GM21786 (cell line): ENCODE measurements around the gene CCP110.

Experiments
- ATAC-seq: cut with Tn5 transposase; IDR thresholded peaks from one replicate; pipeline ENCODE4 v1.9.1; 2021; ENCODE audit not compliant: unreplicated experiment

Gene CCP110

DNA sequence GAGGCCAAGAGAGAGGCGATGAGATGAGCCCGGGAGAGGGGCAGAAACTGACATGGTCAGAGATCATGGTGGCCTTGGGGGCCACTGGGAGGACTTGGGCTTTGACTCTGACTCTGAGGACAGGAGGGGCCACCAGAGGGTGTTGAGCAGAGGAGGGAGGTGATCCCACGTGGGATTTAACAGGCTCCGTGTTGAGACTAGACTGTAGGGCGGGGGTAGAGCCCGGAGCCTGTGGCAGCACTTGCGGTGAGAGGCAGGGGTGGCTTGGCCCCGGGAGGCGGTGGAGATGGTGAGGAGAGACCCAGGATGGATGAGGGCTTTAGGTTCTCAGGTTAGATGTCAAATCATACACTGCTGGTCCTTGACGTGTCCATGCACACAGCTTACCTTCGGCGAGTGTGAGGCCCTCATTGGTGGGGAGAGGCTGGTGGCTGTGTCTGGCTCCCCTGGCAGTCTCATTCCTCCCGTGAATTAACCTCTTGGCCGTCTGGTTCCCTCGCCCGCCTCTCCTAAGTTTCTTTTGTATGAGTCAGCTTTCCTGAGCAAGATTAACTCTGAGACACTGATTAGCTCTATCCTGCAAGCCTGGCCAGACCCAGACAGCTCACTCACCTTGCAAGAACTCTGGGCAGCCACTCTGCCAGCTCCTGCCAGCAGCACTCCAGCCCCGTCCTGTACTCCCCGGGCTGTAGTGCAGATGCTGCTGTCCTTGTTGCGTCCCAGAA, 71.5 kb downstream of the CCP110 start:
- ATAC-seq = no peak

DNA sequence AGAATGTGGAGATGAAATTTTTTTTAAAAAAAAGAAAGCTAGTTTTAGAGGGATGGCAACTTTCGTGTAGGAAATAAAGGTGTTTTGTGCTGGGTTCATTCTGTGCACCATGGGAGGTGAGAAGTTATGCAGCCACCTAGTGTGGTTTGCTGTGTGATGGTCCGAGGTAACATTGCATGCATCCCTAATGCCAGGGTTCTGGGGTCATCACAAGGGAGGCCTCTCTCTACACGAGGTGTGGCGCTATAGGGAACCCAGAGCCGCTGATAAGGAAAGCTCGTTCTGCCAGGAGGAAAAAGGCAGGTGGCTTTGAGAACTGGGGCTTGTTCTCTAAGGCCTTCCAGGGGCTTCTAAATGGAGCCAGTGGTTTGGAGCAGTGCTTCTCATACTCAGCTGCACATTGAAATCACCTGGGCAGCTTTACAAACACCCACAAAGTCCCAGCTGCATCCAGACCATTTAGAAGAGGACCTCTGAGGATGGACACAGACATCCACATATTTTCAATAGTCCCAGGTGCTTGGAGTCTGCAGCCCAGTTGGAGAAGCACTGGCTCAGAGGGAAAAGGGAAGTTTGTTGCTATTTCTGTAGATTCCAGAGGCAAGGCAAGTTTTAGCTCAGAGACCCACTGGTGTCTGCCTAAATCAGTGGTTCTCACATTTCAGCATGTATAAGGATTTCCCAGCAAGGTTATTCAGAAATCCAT, 75.2 kb downstream of the CCP110 start:
- no peak for ATAC-seq

DNA sequence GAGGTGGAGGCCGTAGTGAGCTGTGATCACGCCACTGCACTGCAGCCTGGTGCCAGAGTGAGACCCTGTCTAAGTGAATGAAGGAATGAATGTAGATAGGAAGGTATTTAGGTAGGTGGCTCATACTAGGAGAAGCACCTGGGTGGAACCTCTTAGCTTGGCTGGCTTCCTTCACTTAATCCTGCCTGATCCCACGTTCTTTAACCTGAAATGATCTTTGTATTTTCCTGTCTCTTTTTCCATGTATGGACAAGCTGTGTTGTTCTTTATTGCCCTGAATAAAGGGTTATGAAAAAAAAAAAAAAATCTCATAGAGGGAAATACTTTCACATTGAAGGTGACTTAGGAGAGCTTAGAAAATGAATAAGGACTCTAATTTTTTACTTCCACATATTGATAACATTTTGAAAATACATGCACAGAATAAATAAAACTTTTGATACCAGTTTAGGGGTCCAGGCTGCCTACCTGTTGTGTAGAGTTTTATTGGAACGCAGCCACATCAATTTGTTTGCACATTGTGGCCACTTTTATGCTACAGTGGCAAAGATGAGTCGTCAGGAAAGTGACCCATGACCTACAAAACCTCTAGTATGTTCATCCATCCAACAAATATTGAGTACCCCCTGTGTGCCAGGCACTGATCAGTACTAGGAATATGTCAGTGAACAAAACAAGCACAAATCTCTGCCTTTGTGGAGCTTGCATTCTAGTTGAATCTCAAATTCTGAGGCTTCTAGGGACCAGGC, 76.4 kb downstream of the CCP110 start:
- ATAC-seq = no peak

DNA sequence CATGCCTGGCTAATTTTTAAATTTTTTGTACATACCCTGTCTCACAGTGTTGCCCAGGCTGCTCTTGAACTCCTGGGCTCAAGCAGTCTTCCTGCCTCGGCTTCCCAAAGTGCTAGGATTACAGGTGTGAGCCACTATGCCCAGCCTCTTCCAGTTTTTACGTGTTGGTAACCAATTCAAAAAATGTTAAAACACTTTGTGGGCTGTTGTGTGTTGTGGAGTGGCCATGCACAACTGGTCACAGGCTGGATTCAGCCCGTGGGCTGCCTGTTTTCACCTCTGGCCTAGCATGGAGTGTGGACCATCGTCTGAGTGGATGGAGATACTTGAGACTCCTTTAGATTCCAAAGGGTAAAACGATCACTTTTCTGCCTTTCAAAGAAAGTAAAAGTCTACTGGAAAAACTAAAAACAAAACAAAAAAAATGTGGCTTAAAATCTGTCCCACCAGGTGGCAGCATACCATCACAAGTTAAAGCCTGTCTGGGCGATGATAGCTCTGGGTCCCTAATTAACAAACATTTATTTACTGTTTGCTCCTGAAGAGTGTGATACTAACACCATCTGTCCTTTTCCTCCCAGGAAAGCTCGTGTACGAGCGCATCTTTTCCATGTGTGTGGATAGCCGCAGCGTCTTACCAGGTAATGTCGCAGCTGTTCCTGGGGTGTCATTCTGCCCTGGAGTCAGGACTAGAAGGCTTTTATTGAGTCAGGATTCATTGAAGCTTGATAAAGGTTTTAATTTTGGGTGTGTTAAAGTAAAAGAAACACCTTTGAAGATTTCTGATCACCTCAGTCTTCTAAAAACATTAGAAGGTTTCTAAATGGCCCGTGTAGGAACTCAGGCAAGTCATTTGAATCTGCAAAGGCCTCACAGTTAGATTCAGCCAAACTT, 77.6 kb downstream of the CCP110 start:
- no peak for ATAC-seq
